ENCODE results near the gene SH3PXD2A. TPM values are rescaled to one million over a fixed set of nuclear protein-coding genes. Genes with fewer than 3 reads are reported as not detected.

SH3PXD2A gene
- total and polyA plus RNA-seq, 12 donors = 5.7 to 34.5 (median 19.2) TPM

DNA sequence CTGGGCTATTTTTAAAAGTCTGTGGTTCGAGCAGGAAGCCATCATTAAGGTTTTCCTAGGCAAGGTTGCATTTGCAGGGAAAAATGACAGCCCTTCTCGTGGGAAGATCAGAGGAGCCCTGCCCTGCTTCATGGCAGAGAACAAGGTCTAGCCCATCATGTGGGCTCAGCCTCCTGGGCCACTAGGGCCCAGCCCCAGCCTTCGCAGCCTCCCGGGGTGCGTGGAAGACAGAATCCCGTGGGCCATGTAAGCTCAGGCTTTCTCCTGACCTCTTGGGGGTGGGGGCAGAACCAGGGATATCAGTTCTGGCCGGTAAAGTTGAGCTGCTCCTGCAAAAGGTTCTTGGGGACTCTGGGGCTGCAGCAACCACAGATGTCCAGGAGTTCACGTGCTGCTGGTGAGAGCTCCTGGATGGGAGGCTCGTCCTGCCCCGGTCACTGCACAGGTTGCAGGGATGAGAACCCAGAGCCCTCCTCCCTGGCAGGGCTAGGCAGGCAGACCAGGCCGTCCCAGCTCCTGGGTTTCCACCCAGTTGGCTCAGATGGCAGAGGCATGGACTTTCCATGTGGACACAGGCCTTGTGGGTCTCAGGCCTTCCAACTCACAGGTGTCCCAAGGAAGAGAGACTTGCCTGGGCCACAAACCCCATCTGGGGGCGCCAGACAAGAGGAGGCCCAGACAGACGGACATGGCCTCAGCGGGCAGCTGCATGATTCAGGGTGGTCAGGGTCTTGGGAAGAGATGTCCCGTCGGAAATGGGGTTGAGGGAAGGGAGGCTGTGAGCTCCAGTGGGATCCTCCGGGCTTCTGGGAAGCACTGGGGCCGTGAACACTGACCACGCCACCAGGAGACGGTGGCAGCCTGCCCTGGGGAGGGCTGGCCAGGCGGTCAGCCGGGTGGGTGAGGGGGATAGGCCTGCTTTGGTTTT is 235.7 kb downstream of the SH3PXD2A start:
- peak overlapping the region in 3 of 5 donors; percentile 5 to 83 (median 52) for H3K27ac ChIP-seq
- H3K4me1 ChIP-seq (replicated peaks in 1 of 2) = peaks cover 0 to 36% of the 10 kb centered on the region in 2 donors
- TF ChIP-seq, protein P1, sequence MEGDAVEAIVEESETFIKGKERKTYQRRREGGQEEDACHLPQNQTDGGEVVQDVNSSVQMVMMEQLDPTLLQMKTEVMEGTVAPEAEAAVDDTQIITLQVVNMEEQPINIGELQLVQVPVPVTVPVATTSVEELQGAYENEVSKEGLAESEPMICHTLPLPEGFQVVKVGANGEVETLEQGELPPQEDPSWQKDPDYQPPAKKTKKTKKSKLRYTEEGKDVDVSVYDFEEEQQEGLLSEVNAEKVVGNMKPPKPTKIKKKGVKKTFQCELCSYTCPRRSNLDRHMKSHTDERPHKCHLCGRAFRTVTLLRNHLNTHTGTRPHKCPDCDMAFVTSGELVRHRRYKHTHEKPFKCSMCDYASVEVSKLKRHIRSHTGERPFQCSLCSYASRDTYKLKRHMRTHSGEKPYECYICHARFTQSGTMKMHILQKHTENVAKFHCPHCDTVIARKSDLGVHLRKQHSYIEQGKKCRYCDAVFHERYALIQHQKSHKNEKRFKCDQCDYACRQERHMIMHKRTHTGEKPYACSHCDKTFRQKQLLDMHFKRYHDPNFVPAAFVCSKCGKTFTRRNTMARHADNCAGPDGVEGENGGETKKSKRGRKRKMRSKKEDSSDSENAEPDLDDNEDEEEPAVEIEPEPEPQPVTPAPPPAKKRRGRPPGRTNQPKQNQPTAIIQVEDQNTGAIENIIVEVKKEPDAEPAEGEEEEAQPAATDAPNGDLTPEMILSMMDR (IDR thresholded peaks at IDR 0.05) = no peak
- TF ChIP-seq POLR2A (IDR thresholded peaks at IDR 0.05) = no peak
- no peak for DNase-seq
- H3K27me3 ChIP-seq = no peaks in the 10 kb centered on the region
- intact Hi-C loops (cut with DNase I) = no loop called here
- peaks cover 0 to 44% of the 10 kb centered on the region in 2 donors for H3K36me3 ChIP-seq (replicated peaks in 1 of 2)
- WGBS, 4 donors = 78 to 91% (median 86%) methylated on average over 5 to 22 of the region's 22 CpGs
- H3K4me3 ChIP-seq = no peak overlapping the region
- H3K9me3 ChIP-seq (replicated peaks in 1 of 3) = no peaks in the 10 kb centered on the region

DNA sequence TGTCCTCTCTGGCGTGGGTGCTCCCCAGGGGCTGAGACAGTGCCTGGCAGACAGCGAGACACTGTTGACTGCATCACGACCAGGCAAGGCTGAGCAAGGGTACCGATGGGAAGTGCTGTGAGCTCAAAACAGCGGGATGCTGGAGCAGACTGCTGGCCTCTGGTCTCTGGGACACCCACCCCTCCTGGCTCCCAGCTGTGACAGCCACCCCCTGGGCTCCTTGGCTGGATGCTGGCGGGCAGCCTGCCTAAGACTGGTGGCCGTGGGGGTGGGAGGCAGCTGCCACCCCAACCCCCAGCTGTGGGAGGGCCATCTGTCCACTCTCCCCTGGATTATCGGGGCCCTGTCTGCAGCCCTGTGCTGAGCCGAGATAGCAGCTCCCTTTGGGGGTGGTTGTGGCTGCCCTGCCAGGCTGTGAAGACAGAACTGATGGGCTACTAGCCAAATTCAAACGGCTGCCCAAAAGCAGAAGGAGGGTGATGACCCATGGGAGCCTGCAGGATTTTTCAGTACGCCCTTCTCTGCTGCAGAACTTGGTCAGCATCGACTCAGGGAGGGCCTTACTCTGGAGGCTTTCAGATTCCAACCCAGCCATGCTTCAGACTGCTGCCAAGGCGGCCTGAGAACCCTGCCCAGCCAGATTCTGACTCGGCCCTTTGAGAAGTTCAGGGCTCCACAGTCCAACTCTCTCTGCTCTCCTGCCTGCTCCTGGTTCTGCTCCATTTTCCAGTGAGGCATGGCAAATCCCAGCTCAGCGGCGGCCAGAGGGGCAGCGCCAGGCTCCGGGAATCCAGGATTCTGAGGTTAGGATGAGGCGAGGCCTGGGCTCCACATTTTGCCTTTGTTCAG is 236.6 kb downstream of the SH3PXD2A start:
- WGBS, 4 donors = 56 to 69% (median 61%) methylated on average over 6 to 19 of the region's 19 CpGs
- peaks cover 0 to 38% of the 10 kb centered on the region in 2 donors for H3K36me3 ChIP-seq (replicated peaks in 1 of 2)
- intact Hi-C loops (cut with DNase I) = no loop called here

DNA sequence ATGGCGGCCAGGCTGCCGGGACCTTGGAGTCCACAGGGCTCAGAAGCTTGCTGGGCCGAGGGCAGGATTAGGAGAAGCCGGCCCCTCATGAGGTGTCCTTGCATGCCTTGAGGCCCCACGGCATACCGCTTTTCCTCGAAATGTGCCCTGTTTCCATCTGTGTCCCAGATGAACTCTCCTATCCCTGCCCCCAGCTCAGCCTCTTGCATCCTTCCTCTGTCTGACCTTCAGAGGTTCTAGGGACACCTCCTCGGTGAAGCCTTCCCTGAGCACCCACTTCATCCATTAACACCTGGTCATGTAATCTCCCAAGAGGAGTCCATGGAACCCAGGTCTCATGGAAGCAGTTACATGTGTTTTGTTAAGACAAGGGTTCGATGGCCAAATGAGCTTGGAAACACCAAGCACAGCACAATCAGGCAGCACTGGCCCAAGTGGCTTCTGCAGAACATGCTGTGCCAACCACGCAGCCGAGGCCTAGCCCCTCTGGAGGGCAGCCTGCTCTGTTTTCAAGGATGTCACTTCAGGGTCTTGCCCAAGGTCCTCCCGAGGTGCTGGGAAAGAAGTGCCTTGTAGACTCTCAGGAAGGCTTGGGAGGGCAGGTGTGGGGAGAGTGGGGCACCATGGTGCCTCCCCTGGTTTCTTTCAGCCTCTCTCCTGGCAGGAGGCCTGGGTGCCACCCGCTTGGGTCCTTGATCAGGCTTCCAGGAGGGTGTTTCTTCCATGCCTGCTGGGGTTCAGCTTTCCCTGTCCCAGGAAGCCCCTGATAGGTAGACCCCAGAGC is 237.6 kb downstream of the SH3PXD2A start:
- Histone ChIP-seq H3K4me3 (no peak overlapping the region), H3K9me3 (replicated peaks in 1 of 3) (no peaks in the 10 kb centered on the region), H3K27ac (peak overlapping the region in 3 of 5 donors; percentile 13 to 83 (median 52)), H3K36me3 (replicated peaks in 1 of 2) (peaks cover 0 to 39% of the 10 kb centered on the region in 2 donors), H3K27me3 (no peaks in the 10 kb centered on the region), H3K4me1 (replicated peaks in 1 of 2) (peaks cover 0 to 40% of the 10 kb centered on the region in 2 donors)
- TF ChIP-seq, protein P1 (IDR thresholded peaks at IDR 0.05) = no peak
- no peak for TF ChIP-seq POLR2A (IDR thresholded peaks at IDR 0.05)
- DNase-seq = no peak
- WGBS, 4 donors = 76 to 88% (median 83%) methylated on average over 5 to 13 of the region's 13 CpGs
- intact Hi-C loops (cut with DNase I) = no loop called here

More for the DNA sequence above, 236.6 kb downstream of the SH3PXD2A start:
- TF ChIP-seq, protein P1 (IDR thresholded peaks at IDR 0.05) = no peak
- TF ChIP-seq POLR2A (IDR thresholded peaks at IDR 0.05) = no peak
- Histone ChIP-seq H3K27me3 (no peaks in the 10 kb centered on the region), H3K27ac (peak overlapping the region in 3 of 5 donors; percentile 7 to 83 (median 52)), H3K4me1 (replicated peaks in 1 of 2) (peaks cover 0 to 40% of the 10 kb centered on the region in 2 donors), H3K4me3 (no peak overlapping the region), H3K9me3 (replicated peaks in 1 of 3) (no peaks in the 10 kb centered on the region)
- DNase-seq = peak; percentile 37 to 81 (median 67)

All from adrenal gland (tissue), 12 donors.